ENCODE results near the gene PHACTR4.
"Not testable (repeated sequence)": the region's sequence is repeated elsewhere in the genome, so short reads cannot be mapped to it uniquely, and the experiment has no call there.

Gene PHACTR4

DNA sequence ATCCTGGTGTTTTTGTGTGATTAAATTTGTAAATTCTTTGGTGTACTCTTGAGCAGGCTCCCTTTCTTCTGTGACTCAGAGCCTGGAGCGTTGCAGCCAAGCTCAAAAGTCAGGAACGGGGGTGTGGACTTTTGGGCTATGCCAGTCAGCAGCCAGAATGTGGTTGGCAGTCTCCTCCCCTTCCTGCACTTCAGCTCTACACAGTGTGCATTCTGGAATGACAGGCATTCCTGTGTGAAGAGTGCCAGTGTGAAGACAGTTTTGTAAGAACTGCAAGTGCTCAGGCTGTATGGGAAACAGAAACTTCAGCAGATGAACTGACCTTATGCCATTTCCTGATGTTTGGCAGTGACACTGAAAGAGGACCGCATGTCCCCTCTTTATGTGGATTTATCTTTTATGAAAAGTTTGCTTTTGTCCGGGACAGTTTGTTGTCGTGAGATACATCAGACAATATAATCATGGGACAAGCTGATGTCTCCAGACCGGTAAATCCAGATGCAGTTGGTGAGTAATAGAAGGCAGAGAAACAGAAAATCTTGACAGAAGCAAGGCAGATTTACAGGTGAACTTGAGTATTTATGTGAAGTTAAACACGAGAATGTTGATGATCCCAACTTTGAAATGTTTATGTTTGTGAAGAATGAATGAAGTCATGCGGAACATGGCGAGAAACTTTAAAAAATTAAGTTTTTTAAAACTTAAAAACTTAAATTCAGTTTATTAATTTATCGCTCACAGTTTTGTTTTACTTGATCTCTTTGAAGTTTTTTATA, 68.6 kb downstream of the PHACTR4 start:
- peak in 1 of 2 experiments; percentile 23 for DNase-seq

DNA sequence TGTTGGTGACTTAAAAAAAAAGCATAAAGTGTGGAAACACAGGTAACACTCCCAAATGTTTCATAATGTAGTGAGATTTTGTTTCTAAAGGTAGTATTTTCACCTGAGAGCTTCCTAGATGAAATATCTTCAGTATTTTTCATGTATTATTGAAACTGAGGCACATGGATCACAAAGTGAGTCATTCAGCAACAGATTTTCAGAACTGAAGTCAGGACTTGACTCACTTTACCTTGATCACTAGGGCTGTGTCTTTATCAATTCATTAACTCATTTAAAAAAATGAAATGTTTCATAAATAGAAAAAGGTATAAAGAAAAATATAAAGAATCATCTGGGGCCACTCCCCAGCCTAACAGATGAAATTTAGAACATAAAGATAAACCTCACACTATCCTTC, 69.8 kb downstream of the PHACTR4 start:
- no peak for DNase-seq

- DNase-seq, result no peak
Measured at GRCh38 chr1:28441674-28442073, 72.1 kb downstream of the PHACTR4 start.

- no peak for DNase-seq
Measured at GRCh38 chr1:28443550-28443949, 74.0 kb downstream of the PHACTR4 start.

DNA sequence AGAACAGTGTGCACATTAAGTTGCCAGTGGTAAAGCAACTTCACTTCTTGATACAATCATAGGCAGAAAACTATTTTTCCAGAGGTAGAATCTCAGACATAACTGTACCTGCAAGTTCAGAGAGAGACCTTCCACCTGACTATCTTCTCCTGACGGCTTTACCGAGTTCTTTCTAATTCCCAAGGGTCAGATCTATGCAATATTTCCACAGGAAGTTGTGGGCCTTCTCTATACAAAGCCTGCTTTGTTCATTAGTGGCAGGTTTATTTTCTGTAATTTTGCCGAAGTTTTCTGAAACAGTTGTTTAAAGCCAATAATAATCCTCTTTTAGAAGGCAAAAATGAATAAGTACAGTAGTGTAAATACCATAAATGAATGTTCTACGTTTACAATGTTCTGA, 78.1 kb downstream of the PHACTR4 start:
- no peak for DNase-seq

- DNase-seq, result not testable (repeated sequence)
Measured at GRCh38 chr1:28448094-28448611, 78.6 kb downstream of the PHACTR4 start.

DNA sequence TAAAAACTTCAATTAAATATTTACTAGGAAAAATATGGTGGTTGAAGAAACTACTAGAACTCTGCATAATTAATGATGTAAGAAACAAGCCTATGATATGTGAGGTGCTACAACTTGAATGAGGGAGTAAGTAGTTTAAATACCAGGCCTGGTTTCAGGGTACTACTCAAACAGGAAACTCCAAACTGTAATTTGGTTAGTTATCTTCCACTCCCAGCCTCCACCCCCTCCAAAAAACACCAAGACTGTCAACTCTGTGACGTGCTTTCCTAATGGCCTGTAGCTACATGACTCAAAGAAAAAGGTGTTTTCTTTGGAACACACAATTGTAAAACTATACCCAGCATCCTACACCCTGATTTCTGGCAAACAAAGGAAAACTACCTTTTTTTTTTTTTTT, 80.4 kb downstream of the PHACTR4 start:
- DNase-seq, result peak; percentile 31 to 55

GRCh38 chr1:28450561-28450960, 81.0 kb downstream of the PHACTR4 start:
- DNase-seq, result no peak

DNA sequence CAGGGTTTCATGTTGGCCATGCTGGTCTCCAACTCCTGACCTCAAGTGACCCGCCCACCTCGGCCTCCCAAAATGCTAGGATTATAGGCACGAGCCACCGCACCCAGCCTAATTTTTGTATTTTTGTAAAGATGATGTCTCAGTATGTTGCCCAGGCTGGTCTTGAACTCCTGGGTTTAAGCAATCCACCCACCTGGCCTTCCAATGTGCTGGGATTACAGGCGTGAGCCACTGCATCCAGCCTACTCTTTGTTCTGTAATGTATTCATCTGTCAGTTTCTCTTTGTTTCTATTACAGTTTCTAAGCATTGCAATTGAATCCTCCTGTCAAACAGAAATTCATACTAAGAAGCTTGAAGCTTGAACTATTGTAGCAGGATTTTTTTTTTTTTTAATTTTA, 81.5 kb downstream of the PHACTR4 start:
- no peak for DNase-seq

- no peak for DNase-seq
Measured at GRCh38 chr1:28456078-28456477, 86.5 kb downstream of the PHACTR4 start.

DNA sequence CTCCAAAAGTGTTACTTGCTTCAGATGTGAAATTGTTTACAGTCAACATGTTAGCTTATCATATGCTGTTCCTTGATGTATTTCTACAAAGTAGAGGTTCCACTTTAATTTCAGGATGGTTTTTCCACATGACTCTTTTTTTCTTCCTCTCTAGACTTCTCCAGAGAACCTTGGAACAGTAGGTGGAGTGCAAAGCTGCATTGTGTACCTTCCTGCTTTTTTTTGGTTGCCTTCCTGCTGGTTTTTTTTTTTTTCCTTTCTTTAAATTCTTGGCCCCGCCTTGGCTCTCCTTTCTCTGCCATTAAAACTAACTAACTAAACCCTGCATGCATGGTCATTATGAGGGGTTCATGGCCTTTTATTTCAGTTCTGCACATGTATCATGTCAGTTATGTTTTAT, 88.1 kb downstream of the PHACTR4 start:
- DNase-seq, result no peak

DNA sequence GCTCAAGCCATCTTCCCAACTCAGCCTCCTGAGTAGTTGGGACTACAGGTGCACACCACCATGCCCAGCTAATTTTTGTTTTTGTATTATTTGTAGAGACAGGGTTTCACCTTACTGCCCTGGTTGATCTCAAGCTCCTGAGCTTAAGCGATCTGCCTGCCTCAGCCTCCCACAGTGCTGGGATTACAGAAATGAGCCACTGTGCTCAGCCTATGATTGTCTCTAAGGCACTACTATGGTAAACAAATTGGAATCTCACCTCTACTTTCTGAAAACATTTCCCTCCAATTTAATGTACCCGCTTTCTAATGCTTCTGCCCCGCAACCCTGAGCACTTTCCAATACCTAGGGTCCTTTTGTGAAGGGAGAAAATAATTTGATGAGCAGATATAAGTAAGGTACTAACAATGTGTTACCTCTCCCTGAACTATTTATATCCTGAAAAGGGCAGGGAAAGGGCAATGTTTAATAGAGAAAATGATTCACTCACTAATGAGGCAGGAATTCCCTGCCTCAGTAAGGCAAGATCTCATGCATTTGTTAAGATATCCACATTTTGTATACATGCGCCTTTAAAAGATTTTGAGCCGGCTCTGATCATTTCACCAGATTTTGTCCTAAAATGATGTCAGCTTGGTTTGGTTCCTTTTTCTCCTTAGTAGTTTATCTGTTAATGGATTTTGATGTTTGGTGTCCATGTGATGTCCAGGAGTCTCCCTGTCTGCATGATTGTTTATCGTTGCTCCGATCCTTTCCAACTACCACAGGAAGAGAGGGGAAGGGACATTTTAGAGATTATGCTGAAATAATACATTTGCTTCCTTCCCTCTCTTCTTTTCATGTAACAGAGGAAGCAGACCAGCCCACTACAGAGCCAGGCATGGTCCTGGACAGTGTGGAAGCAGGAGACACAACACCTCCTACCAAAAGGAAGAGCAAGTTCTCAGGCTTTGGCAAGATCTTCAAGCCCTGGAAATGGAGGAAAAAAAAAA, 89.0 kb downstream of the PHACTR4 start:
- no peak for DNase-seq

GRCh38 chr1:28466226-28466778, 96.8 kb downstream of the PHACTR4 start:
- DNase-seq, result no peak

DNA sequence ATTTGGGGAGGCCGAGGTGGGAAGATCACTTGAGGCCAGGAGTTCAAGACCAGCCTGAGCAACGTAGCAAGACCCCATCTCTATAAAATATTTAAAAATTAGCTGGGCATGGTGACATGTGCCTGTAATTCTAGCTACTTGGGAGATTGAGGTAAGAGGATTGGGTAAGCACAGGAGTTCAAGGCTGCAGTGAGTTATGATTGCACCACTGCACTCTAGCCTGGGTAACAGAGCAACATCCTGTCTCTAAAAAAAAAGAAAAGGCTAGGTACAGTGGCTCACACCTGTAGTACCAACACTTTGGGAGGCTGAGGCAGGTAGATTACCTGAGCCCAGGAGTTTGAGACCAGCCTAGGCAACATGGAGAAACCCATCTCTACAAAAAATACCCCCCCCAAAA, 100.6 kb downstream of the PHACTR4 start:
- DNase-seq, result no peak

GRCh38 chr1:28479497-28479896, 110.0 kb downstream of the PHACTR4 start:
- DNase-seq, result not testable (repeated sequence)

DNA sequence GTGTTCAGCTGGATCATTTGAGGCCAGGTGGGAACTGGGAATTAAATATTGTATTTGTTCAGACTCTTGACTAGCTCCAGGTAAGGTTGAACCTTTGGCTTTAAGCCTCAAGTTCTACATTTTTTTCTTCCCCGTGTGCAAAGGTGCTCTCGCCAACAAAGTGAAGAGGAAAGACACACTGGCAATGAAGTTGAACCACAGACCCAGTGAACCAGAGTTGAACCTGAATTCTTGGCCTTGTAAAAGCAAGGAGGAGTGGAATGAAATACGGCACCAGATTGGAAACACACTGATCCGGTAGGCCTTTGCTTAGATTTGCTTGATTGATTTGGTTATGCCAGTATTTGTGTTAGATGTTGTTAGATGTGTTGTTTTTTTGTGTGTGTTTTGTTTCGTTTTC, 110.8 kb downstream of the PHACTR4 start:
- no peak for DNase-seq

- no peak for DNase-seq
Measured at GRCh38 chr1:28482138-28482537, 112.6 kb downstream of the PHACTR4 start.

DNA sequence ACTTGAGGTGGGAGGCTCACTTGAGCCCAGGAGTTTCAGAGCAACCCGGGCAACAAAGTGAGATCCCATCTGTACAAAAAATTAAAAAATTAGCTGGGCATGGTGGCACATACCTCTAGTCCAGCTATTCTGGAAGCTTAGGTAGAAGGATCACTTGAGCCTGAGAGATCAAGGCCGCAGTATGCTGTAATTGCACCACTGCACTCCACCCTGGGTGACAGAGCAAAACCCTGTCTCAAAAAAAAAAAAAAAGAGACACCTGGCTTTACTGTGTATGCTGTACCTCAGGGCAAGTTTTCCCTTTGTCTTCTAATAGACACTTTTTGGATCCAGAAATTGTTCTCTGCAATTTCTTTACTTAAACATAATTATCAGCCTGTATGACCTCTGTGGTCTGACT, 113.2 kb downstream of the PHACTR4 start:
- DNase-seq, result no peak

DNA sequence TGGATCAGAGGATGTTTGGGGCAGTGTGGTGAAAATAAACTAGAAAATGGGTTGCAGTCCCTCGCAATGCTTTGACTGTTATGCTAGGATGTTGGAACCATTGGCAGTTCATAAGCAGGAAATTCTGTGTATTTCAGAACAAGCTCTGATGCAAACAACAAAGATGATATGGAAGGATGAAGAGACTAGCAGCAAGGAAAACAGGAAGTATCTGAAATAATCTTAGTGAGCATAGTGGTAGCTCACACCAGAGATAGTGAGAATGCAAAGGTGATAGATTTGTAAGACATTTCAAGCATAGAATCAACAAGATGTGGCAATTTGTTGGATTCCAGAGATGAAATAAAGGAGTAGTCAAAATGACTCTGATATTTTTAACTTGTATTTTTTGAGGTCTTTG, 125.2 kb downstream of the PHACTR4 start:
- no peak for DNase-seq

DNA sequence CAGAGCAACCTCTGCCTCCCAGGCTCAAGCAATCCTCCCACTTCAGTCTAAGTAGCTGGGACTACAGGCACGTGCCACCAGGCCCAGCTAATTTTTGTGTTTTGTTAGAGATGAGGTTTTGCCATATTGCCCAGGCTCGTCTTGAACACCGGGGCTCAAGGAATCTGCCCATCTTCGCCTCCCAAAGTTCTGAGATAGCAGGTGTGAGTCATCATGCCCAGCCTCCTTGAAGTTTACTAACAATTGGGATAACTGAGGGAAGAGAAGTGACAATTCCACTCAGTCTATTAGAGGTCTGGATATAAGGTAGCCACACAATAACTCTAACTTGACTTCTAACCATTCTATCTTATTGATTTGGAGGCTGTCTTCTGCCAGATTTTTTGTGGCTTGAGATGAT, 130.0 kb downstream of the PHACTR4 start:
- no peak for DNase-seq

GRCh38 chr1:28501925-28502324, 132.4 kb downstream of the PHACTR4 start:
- no peak for DNase-seq

DNA sequence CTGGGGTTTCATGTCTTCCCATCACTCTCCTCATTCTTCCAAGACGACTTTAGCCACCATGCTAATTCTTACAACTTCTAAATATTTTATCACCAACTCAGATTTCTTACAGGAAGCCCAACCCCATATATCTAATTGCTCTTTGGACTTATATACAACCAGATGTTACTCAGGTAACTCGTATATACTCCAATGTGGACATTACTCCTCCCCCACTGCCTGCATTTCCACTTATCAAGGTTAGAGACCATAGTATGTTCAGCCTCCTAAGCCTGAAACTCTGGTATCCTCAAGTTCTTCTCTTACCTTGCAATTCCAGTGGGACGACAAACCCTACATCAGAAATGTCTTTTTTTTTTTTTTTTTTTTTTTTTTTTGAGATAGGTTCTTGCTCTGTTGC, 133.6 kb downstream of the PHACTR4 start:
- DNase-seq, result no peak

Measured in activated CD4-positive, alpha-beta T cell treated with anti-CD3 and anti-CD28 coated beads, Interleukin-2, amount 50 U/mL, for 48 hours (primary cell).